Heart right ventricle (tissue), 16 donors: ENCODE results near the gene RTP4. TPM values are rescaled to one million over a fixed set of nuclear protein-coding genes. Genes with fewer than 3 reads are reported as not detected.
"Not testable (repeated sequence)": the region's sequence is repeated elsewhere in the genome, so short reads cannot be mapped to it uniquely, and the experiment has no call there.

Experiments
- ATAC-seq, 8 donors: fragments of 200-7000 bp; cut with Tn5 transposase; one replicate each; pipeline ENCODE4 v1.9.1; 2020; ENCODE audit warnings: mild to moderate bottlenecking in 8 of 8, moderate library complexity in 8 of 8, moderate number of reproducible peaks in 1 of 8
- DNase-seq, 2 donors: peaks; one replicate each; pipeline ENCODE4 v3.0.0-alpha.2; 2020
- H3K27ac ChIP-seq, 10 donors: fragments of 200-600 bp; sonication (generic) in 2 of 10; one replicate each; pipeline versions ENCODE4 v1.5.0 to v1.8.0; 2020 to 2022; ENCODE audit warnings: mild to moderate bottlenecking in 3 of 10
- H3K27me3 ChIP-seq, 7 donors: fragments of 200-600 bp; one replicate each; pipeline ENCODE4 v1.8.0; 2021 to 2022; ENCODE audit warnings: mild to moderate bottlenecking in 2 of 7
- H3K36me3 ChIP-seq, 9 donors: fragments of 200-600 bp; sonication (generic) in 1 of 9; one replicate each; pipeline versions ENCODE4 v1.5.0 to v1.8.0; 2020 to 2022; ENCODE audit warnings: mild to moderate bottlenecking in 2 of 9
- H3K4me1 ChIP-seq, 9 donors: fragments of 200-600 bp; sonication (generic) in 1 of 9; one replicate each; pipeline versions ENCODE4 v1.5.0 to v1.8.0; 2020 to 2022; ENCODE audit warnings: mild to moderate bottlenecking in 4 of 9
- H3K4me3 ChIP-seq, 10 donors: fragments of 200-600 bp; sonication (generic) in 2 of 10; one replicate each; pipeline versions ENCODE4 v1.5.0 to v1.8.0; 2020 to 2022; ENCODE audit warnings: mild to moderate bottlenecking in 7 of 10, moderate library complexity in 2 of 10
- H3K9me3 ChIP-seq, 11 donors: fragments of 200-600 bp in 10 of 11; sonication (generic) in 2 of 11; one replicate each; pipeline versions ENCODE4 v1.5.0 to v1.8.0; 2013 to 2022; ENCODE audit warnings: mild to moderate bottlenecking in 2 of 11, control low read depth in 1 of 11, moderate library complexity in 1 of 11
- WGBS, 2 donors: extraction: QIAGEN DNeasy Blood & Tissue Kit; methylation state at CpG; one replicate each; pipeline ENCODE4 v1.1.7; 2013; ENCODE audit warnings: inconsistent platforms in 1 of 2; 5-methylcytosine and 5-hydroxymethylcytosine counted together
- intact Hi-C, 10 donors: fragments of 100-400 bp; cut with DNase I; formaldehyde crosslinking; loops; one replicate each; pipeline versions ENCODE4 v1.11.1 to v1.14.2; 2022
- polyA plus RNA-seq, 2 donors: library from polyadenylated mRNA; stranded (reverse); fragments of 200-250 nt; gene quantifications; one replicate each; pipeline ENCODE4 v1.2.3, GENCODE V29; 2013
- total RNA-seq, 10 donors: library from RNA; stranded (reverse); fragmentation: NEBNext Ultra II Directional in 3 of 10; extraction: Animal tissue kit (Norgen Biotek cat#: 25700) in 3 of 10; gene quantifications; one replicate each; pipeline versions ENCODE4 v1.2.1 to v1.2.4, GENCODE V29; 2021 to 2023
- TF ChIP-seq, protein P1 (sequence below), 9 donors: fragments of 200-600 bp; sonication (generic) in 2 of 9; IDR thresholded peaks; one replicate each; pipeline versions ENCODE4 v1.5.0 to v1.8.0; 2021 to 2022; ENCODE audit warnings: antibody characterized with exemption in 9 of 9, mild to moderate bottlenecking in 5 of 9, moderate library complexity in 1 of 9
- donor health status: Arrhythmogenic right ventricular cardiomyopathy.
- donor health status: ischemic (EF 13 %, LVEDD 7.1; RV severe dilation, severe dysfunction).
- donor health status: healthy with polysubstance abuse.
- donor health status: DM: no; HTN: yes; CAD: no.
- donor health status: DM: no; HTN: no; CAD: no.
- donor health status: ischemic (EF 25% LVEDD 6.9; RV normal size, moderate dysfunction).
- donor health status: ischemic (EF 25% LVEDD 5.7; RV mildly dilated, moderate dysfunction).
- donor health status: healthy.
- donor health status: DM: yes; HTN: yes; CAD: no.
- donor health status: Ischemic cardiomyopathy.
- donor health status: ischemic (EF 35%, LVEDD 5.7; RV mildly dilated, moderate dysfunction).
- donor health status: nonischemic (EF 11% LVEDD 7.7; RV severe dilation, severe dysfunction).
- donor health status: DM: yes; HTN: yes; CAD: no.
- donor health status: PGD.
- donor health status: ischemic (EF 29% LVEDD 5.4; RV normal size, mild dysfunction).
- donor health status: nonischemic (EF 23%, LVEDD 6.1; RV moderate dilation, normal function).

Gene RTP4
- total and polyA plus RNA-seq, 12 donors = 0.74 to 4.7 (median 1.6) TPM

- DNase-seq = no peak
- Histone ChIP-seq H3K27me3 (peaks cover 0 to 13% (median 0%) of the 10 kb centered on the region in 7 donors), H3K4me3 (no peak overlapping the region), H3K4me1 (no peaks in the 10 kb centered on the region), H3K27ac (peak overlapping the region in 1 of 10 donors; percentile 16), H3K36me3 (no peaks in the 10 kb centered on the region), H3K9me3 (peaks cover 0 to 12% (median 0%) of the 10 kb centered on the region in 11 donors)
- intact Hi-C loops = no loop called here
- peak in 5 of 8 donors; percentile 49 to 83 (median 52) for ATAC-seq
- TF ChIP-seq, protein P1, sequence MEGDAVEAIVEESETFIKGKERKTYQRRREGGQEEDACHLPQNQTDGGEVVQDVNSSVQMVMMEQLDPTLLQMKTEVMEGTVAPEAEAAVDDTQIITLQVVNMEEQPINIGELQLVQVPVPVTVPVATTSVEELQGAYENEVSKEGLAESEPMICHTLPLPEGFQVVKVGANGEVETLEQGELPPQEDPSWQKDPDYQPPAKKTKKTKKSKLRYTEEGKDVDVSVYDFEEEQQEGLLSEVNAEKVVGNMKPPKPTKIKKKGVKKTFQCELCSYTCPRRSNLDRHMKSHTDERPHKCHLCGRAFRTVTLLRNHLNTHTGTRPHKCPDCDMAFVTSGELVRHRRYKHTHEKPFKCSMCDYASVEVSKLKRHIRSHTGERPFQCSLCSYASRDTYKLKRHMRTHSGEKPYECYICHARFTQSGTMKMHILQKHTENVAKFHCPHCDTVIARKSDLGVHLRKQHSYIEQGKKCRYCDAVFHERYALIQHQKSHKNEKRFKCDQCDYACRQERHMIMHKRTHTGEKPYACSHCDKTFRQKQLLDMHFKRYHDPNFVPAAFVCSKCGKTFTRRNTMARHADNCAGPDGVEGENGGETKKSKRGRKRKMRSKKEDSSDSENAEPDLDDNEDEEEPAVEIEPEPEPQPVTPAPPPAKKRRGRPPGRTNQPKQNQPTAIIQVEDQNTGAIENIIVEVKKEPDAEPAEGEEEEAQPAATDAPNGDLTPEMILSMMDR (IDR thresholded peaks at IDR 0.05) = no peak
- WGBS, 2 donors = 38 to 52% methylated on average over 4 of the region's 4 CpGs
Observed at GRCh38 chr3:187403768-187404288, 35.6 kb downstream of the RTP4 start.

DNA sequence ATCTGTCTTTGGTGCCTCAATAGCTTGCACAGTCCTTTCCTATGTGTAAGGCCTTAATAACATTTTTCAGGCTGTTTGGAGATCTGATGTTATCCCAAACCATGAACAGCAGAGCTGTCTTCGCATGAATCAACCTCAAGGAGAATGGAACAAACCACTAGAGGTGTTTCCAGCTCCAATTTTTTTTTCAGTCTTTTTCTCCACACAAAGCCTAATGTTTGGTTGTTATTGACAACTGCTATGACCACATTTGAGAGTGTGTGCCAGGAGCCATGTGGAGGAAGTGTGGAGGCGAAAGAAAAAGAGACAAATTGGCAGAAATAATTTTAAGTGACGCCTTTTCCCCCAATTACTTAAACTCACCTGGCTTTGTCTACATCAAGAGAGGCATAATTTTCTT, 38.7 kb downstream of the RTP4 start:
- H3K27ac ChIP-seq = peak overlapping the region in 2 of 10 donors; percentile 14 to 24
- peak in 1 of 2 donors; percentile 9 for DNase-seq

DNA sequence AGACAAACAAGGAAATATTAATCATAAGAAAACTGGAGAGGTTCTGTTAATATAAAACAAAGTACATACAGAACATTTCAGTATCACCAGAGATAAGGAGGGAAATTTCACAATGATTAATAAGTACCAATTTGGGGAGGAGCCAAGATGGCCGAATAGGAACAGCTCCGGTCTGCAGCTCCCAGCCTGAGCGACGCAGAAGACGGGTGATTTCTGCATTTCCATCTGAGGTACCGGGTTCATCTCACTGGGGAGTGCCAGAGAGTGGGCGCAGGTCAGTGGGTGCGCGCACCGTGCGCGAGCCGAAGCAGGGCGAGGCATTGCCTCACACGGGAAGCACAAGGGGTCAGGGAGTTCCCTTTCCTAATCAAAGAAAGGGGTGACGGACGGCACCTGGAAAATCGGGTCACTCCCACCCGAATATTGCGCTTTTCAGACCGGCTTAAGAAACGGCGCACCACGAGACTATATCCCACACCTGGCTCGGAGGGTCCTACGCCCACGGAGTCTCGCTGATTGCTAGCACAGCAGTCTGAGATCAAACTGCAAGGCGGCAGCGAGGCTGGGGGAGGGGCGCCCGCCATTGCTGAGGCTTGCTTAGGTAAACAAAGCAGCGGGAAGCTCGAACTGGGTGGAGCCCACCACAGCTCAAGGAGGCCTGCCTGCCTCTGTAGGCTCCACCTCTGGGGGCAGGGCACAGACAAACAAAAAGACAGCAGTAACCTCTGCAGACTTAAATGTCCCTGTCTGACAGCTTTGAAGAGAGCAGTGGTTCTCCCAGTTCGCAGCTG, 44.0 kb downstream of the RTP4 start:
- H3K36me3 ChIP-seq, H3K4me1 ChIP-seq, H3K9me3 ChIP-seq, H3K27ac ChIP-seq, H3K4me3 ChIP-seq, DNase-seq, ATAC-seq, intact Hi-C loops: not testable (repeated sequence)
- 59 to 70% methylated on average over 11 to 17 of the region's 35 CpGs for WGBS, 2 donors
- peaks cover 0 to 15% (median 3%) of the 10 kb centered on the region in 7 donors for H3K27me3 ChIP-seq

More for the DNA sequence above, 38.7 kb downstream of the RTP4 start:
- WGBS, 2 donors = 66 to 77% methylated on average over 3 of the region's 3 CpGs
- Histone ChIP-seq H3K36me3 (no peaks in the 10 kb centered on the region), H3K9me3 (peaks cover 0 to 1% (median 0%) of the 10 kb centered on the region in 11 donors), H3K4me1 (no peaks in the 10 kb centered on the region), H3K27me3 (peaks cover 0 to 15% (median 3%) of the 10 kb centered on the region in 7 donors), H3K4me3 (no peak overlapping the region)
- TF ChIP-seq, protein P1 (IDR thresholded peaks at IDR 0.05) = no peak
- intact Hi-C loops = no loop called here
- ATAC-seq = peak in 5 of 8 donors; percentile 38 to 71 (median 45)

Other genes starting within 250 kb of the RTP4 start
- gene RPL39L, start 228.9 kb upstream of the RTP4 start, total RNA-seq = 1 to 10 TPM; 3.5 to 7.4 (median 5.6) TPM
- 10 to 100 TPM in 1 of 2 donors, under 1 TPM in 1; 0.44 to 17.8 TPM for gene RPL39L, start 228.9 kb upstream of the RTP4 start, polyA plus RNA-seq
- gene RTP1, start 170.9 kb upstream of the RTP4 start, total RNA-seq = under 1 TPM in 1 of 10 donors, not detected in 9; 0.11 TPM
- gene RTP1, start 170.9 kb upstream of the RTP4 start, polyA plus RNA-seq = not detected
- gene MASP1, start 76.6 kb upstream of the RTP4 start, total RNA-seq = 100 to 1,000 TPM in 9 of 10 donors, 10 to 100 TPM in 1; 91.8 to 274 (median 228) TPM
- 100 to 1,000 TPM in 1 of 2 donors, 10 to 100 TPM in 1; 51.5 to 126 TPM for gene MASP1, start 76.6 kb upstream of the RTP4 start, polyA plus RNA-seq